ENCODE measurements around the gene ATF2. TPM values are rescaled to one million over a fixed set of nuclear protein-coding genes. Genes with fewer than 3 reads are reported as not detected.

The ATF2 gene
- total and polyA plus RNA-seq, 2 of the 13 experiments (the other 11 are each of a cell fraction or from before 2014, with no cell fraction given), result 91.6 to 95.1 TPM

DNA sequence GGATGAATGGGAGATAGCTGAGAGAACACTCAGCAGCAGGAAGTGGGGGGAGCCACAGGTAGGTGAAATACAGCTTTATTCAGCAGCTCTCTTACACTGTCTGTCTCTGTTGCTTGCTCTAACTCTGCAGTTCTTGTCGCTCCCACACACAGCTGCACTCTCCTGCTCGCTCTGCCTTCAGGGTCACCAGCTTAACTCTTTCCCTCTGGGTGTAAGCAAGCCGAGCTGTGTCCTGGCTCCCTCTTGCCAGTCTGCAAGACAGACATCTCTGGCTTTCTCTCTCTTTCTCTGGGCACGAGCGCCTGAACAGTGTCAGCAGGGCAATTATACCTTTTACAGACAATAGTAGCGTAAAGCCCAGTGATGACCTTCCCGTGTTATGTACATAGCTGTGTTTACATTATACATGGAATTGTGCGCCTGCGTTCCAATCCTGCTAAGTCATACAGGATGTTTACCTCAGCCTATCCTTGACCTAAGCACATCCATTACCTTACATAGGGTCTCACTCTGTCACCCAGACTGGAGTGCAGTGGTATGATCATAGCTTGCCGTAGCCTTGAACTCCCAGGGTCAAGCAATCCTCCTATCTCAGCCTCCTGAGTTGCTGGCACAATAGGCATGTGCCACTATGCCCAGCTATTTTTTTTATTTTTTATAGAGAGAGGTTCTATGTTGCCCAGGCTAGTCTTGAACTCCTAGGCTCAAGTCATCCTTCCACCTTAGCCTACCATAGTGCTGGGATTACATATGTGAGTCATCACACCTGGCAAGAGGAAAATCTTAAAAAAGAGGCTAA lies 105.0 kb downstream of the ATF2 start (continued):
- TF ChIP-seq ZNF547 (CRISPR knock-in tag; IDR thresholded peaks at IDR 0.05) (peak; percentile 90; the same call in 1 of the 2 replicates), E2F2 (CRISPR knock-in tag; IDR thresholded peaks at IDR 0.05; ENCODE audit: borderline replicate concordance) (no peak), ZNF652 (CRISPR knock-in tag; IDR thresholded peaks at IDR 0.05; ENCODE audit: borderline replicate concordance, low read depth) (peak; percentile 87), EEA1 (CRISPR knock-in tag; IDR thresholded peaks at IDR 0.05; ENCODE audit: borderline replicate concordance) (peak; percentile 49; the same call in 1 of the 2 replicates), NR2F2 (IDR thresholded peaks at IDR 0.05; ENCODE audit: borderline replicate concordance, low read depth) (peak; percentile 99), RBM39 (IDR thresholded peaks at IDR 0.05; ENCODE audit: low read depth, low read length, poor library complexity, severe bottlenecking) (no peak), MIER3 (CRISPR knock-in tag; IDR thresholded peaks at IDR 0.05; ENCODE audit: borderline replicate concordance) (peak; percentile 99), GFI1 (CRISPR knock-in tag; IDR thresholded peaks at IDR 0.05; ENCODE audit: borderline replicate concordance) (peak; percentile 91), ZNF766 (CRISPR knock-in tag; IDR thresholded peaks at IDR 0.05; ENCODE audit: borderline replicate concordance) (no peak; the same call in 1 of the 2 replicates), CHD4 (IDR thresholded peaks at IDR 0.05; ENCODE audit: borderline replicate concordance, low read length) (peak; percentile 92), NCOA1 (CRISPR knock-in tag; IDR thresholded peaks at IDR 0.05) (peak; percentile 93; the same call in 1 of the 2 replicates), RFXANK (CRISPR knock-in tag; IDR thresholded peaks at IDR 0.05) (peak; percentile 89), ARID4A (CRISPR knock-in tag; IDR thresholded peaks at IDR 0.05; ENCODE audit: borderline replicate concordance) (peak; percentile 77; the same call in 1 of the 2 replicates), ZNF274 (CRISPR knock-in tag; IDR thresholded peaks at IDR 0.05) (peak; percentile 71)
- TF ChIP-seq, protein P1, sequence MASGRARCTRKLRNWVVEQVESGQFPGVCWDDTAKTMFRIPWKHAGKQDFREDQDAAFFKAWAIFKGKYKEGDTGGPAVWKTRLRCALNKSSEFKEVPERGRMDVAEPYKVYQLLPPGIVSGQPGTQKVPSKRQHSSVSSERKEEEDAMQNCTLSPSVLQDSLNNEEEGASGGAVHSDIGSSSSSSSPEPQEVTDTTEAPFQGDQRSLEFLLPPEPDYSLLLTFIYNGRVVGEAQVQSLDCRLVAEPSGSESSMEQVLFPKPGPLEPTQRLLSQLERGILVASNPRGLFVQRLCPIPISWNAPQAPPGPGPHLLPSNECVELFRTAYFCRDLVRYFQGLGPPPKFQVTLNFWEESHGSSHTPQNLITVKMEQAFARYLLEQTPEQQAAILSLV (CRISPR knock-in tag; IDR thresholded peaks at IDR 0.05; ENCODE audit: borderline replicate concordance), result peak; percentile 91
- TF ChIP-seq, protein P2, sequence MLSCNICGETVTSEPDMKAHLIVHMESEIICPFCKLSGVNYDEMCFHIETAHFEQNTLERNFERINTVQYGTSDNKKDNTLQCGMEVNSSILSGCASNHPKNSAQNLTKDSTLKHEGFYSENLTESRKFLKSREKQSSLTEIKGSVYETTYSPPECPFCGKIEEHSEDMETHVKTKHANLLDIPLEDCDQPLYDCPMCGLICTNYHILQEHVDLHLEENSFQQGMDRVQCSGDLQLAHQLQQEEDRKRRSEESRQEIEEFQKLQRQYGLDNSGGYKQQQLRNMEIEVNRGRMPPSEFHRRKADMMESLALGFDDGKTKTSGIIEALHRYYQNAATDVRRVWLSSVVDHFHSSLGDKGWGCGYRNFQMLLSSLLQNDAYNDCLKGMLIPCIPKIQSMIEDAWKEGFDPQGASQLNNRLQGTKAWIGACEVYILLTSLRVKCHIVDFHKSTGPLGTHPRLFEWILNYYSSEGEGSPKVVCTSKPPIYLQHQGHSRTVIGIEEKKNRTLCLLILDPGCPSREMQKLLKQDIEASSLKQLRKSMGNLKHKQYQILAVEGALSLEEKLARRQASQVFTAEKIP (CRISPR knock-in tag; IDR thresholded peaks at IDR 0.05; ENCODE audit: borderline replicate concordance), result no peak
- TF ChIP-seq, protein P3, sequence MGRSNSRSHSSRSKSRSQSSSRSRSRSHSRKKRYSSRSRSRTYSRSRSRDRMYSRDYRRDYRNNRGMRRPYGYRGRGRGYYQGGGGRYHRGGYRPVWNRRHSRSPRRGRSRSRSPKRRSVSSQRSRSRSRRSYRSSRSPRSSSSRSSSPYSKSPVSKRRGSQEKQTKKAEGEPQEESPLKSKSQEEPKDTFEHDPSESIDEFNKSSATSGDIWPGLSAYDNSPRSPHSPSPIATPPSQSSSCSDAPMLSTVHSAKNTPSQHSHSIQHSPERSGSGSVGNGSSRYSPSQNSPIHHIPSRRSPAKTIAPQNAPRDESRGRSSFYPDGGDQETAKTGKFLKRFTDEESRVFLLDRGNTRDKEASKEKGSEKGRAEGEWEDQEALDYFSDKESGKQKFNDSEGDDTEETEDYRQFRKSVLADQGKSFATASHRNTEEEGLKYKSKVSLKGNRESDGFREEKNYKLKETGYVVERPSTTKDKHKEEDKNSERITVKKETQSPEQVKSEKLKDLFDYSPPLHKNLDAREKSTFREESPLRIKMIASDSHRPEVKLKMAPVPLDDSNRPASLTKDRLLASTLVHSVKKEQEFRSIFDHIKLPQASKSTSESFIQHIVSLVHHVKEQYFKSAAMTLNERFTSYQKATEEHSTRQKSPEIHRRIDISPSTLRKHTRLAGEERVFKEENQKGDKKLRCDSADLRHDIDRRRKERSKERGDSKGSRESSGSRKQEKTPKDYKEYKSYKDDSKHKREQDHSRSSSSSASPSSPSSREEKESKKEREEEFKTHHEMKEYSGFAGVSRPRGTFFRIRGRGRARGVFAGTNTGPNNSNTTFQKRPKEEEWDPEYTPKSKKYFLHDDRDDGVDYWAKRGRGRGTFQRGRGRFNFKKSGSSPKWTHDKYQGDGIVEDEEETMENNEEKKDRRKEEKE (IDR thresholded peaks at IDR 0.05), result no peak

Measured in HepG2 (cell line).